Stimulated activated CD8-positive, alpha-beta memory T cell treated with anti-CD3 and anti-CD28 coated beads, Interleukin-12 subunit alpha, Interleukin-12 subunit beta, amount 100 ng/mL, for 24 hours (primary cell): ENCODE results near the gene RNU2-63P.
A peak's percentile ranks its signal among the peaks of the same experiment; 100 is the strongest.
"Not testable (repeated sequence)": the region's sequence is repeated elsewhere in the genome, so short reads cannot be mapped to it uniquely, and the experiment has no call there.

Source experiments
- DNase-seq: peaks from one replicate; pipeline ENCODE4 v3.0.0-alpha.2; 2020; ENCODE audit errors: extremely low read depth

The RNU2-63P gene

DNA sequence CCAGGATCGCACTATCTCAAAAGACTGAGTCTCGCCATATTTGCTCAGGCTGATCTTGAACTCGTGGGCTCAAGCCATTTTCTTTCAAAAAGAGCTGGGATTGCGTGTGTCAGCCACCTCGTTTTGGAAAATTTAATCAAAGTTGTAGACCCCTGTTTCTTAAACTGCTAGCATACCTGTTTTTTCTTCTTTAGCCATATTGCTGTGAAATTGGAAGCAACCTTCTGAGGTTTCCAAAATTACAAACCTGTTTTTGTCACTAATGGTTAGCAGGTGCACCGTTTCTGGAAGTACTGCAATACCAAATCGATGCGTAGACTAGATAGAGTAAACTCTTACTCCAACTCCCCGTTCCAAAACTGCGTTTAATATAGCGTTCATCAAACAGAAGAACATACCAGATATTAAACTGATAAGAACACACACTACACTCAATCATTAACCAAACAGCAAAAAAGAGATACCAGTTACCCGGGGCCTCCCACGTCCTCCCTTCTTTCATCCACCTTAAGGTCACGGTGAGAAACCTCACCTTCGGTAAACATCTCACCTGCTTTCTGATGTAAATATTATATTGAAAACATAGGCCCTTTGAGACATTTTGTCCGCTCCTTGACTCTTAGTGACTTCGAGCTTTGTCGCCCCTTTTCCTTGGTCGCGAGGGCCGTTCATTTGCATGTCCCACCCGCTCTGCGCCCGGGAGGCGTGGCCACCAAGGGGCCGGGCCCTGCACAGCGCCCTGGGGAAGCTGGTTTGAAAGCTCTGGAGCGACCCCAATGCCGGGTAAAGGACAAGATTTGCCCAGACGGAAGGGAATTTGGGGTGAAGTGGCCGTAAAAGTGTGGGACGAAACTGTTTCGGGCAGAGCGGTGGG, at the start of gene RNU2-63P:
Gene RNU2-63P (minus strand): TSS at position 462 of the 874 bp plus-strand sequence.
- peak; percentile 43 for DNase-seq

DNA sequence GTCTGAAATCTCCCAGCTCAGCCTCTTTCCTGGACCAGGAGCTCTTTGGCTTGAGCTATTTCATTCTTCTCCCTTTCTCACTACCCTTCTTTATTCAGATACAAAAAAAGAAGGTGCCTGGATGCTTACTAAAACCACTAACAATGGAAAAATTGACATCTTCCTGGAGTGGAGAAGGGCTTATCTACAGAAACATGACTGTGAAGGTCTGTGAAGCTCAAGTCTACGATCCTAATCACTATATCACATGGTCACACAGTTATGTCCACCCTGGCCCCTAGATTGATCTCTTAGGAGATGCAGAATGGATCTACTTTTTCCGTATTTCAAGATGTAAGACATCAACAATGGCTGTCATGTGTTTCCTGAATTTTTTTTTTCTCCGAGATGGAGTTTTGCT, 44.9 kb upstream of the RNU2-63P start:
- no peak for DNase-seq

DNA sequence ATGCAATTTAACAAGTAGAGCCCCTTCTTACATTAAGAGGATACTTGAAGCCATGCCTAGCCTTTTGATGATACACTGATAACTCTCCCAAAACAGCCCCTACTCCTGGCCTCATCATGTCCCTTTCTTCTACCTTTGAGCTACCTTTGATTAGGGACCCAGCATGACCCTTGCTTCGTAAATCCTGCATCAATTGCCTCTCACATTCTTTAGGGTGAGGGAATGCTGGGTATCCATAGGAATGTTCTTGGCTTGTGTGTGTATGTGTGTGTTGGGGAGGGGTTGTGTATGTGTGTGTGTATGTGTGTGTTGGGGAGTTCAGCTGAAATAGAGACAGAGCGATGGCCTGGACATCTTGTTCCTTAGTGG, 44.5 kb upstream of the RNU2-63P start:
- no peak for DNase-seq

DNA sequence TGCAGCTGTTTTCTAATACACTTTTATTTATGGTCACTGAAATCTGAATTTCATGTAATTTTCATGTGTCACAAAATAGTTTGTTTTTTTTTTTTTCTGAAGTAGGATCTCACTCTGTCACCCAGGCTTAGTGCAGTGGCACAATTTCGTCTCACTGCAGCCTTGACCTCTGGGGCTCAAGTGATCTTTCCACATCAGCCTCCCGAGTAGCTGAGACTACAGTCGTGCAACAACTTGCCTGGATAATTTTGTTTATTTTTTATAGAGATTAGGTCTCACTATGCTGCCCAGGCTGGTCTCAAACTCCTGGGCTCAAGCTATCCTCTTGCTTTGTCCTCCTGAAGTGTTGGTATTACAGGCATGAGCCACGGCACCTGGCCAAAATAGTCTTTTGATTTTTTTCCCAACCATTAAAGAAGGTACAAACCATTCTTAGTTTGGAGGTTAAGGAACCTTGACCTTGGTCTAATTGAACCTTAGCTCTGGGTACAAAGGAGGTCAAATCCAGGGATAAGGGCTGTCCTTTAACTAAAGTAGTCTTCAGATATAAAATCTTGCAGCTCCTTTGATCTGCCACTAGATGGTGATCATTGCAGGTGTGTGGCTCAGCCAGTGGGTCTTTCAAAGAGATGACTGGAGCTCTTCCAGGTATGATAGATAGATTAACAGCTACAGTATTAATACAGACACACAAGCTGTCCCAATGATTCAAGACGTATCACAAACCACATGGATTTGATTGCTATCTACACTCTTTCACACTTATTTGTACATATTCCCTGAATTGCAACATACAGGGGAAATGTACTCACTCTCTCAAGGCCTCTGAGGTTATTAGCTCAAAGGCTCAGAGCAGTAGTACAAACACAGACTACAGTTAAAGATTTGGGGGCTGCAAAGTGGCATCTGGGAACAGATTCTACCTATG, 43.9 kb upstream of the RNU2-63P start:
- DNase-seq: no peak

DNA sequence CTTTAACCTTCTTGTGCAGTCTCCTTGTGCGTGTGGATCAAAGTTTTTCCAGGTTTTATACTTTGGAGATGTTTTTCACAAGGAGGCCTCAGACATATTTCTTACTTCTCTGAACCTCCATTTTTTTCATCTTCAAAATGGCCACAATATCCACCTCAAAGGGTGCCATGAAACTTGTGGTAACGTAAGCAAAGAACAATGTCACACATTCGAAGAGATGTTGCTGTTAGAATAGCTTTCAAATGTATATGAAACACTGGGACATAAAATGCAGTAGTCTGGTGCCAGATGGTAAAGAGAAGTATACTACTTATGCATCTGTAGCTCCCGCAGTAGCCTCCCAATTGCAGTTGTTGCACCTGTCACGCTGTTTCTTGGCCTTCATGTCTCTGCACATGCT, 41.8 kb upstream of the RNU2-63P start:
- no peak for DNase-seq

DNA sequence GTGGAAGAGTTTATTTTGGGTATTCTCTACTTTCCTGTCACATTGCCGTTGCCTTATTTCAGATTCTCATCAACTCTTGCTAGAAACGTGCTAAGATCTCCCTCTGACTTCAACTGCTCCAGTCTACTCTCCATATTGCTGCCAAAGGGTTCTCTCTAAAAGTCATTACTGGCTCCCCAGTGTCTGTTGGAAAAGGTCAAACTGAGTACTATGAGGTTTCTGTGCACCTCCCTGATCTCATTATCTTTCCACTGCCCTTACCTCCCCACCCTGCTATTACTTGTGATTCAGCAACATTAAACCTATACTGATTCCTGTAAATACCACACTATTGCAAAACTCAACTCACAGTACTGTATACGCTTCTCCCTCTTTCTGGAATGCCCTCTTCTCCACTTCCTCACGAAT, 41.1 kb upstream of the RNU2-63P start:
- DNase-seq: no peak

DNA sequence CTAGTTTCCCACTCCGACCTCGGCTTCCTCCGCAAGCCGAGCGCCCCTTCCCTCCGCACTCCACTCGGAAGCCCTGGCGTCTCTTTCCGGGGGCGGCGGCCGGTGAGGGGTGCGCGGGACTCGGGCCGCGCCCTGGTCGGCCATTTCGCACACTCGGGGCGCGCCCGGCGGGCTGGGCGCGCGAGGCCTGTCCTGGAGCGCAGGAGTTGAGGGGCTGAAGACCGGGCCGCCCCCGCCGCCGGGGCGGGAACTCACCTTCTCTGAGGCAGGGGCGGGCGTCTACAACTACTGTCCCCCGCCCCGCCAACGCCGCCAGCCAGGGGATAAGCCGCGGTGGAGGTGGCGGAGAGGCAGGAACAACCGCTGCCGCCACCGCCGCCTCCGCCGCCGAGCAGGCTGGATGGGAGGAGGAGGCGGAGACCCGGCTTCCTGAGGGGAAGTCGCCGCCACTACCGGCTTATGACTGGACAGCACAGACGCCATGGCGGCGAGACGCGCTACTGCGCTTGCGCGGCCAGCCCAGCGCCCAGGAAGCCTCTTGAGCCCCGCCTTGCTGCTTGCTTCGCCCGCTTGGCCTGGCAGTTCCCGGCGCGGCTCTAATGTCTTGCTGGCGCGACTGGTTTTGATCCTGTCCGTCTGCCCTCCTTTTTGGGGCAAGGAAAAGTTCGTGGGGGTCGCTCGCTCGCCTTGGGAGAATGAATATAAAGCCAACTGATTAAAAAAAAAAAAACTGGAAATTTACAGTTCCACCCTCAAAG, 39.2 kb upstream of the RNU2-63P start, which contains the start of gene KRCC1:
Gene KRCC1 (minus strand): TSS at position 413 of the 758 bp plus-strand sequence. CDS start 27,220 bp downstream, outside the sequence.
- peak; percentile 84 for DNase-seq

DNA sequence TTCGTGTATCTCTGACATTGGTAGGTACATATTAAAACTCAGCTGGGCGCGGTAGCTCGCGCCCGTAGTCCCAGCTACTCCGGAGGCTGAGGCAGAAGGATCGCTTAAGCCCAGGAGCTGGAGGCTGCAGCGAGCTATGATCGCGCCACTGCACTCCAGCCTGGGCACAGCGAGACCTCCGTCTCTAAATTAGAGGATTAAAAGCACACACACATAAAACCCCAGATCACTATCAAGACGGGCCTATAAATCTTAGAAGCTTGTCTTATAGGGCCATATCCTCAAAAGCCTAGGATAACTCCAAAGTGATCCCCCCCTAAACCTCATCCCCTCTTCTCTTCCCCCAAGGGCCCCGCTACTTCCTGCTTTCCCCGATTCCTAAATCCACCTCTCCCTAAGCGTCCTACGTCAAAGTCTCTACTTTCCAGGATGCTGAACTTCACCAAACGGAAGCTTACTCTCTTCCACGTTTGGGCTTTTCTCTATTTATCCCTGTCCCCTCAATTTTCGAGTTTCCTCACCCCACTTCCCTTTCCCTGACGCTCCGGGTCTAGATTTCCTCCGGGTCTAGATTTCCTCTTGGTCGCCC, 38.5 kb upstream of the RNU2-63P start:
- no peak for DNase-seq

DNA sequence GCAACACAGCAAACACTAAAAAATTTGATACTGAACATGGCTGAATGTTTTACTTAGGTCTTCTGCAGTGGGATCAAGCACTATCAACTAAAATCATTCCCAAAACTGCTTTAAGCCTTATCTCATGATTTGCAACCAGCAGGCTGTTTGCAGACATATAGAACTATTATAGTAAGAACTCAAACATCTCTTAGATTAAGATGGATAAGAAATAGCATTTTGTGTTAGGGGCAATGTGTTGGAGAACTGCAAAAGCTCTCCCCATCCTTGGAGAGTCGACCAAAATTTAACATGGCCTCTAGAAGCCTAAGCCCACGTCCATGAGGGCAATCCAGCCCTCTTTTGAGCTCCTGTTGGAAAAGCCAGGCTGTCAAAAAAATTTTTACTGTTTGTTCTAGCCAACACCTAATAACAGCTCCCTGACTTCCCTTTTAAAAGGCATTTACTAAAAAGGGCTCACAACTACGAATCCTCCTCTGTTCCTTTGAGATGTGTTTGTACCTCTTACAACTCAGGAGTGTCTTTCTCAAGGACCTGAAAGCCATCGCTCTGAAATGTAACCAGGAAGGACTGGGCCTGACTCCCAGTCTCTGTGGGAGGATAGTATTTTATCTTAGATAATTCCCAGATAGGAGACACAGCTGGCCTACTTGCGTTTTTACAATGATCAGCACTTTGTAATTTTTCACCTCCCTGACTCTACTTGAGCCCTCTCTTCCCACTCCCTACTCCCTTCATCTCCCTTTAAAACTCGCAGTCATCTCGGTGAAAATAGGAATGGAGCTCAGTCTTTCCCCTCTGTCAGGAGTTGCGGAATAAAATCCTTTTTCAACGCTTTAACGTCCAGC, 37.8 kb upstream of the RNU2-63P start:
- DNase-seq: no peak

DNA sequence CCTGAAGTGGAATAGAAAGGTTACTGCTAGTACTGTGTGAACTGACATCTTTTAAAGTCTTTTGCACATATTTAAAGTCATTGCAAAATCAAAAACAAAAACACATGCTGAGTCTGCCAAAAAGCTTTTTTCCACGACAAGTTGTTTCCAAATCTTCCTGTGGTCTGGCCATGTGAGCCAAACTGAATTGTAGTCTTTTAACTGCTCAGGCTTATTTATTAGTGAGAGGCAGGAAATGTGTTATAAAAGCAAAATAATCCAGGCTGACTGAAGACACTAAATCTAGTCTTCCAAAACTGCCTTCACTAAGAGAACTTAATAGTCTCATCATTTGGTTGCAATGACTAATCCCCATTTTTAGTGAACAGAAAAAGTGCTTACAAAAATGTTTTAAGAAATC, 36.9 kb upstream of the RNU2-63P start:
- no peak for DNase-seq

DNA sequence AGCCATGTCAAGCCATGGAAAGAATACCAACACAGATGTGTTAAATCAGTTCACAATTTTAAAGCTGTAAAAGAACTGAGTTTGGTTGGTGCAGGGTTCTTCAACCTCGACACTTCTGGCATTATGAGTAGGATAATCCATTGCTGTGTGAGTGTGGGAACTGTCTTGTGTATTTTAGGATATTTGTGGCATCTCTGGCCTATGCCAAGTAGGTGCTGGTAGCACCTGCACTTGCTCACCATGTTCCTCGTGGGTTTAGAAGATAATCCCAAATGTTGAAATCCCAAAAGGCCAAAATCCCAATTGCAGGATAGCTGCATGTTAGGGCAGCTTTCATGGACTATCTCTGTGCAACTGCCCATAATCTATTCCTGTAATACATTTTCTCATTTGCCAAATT, 35.4 kb upstream of the RNU2-63P start:
- no peak for DNase-seq

DNA sequence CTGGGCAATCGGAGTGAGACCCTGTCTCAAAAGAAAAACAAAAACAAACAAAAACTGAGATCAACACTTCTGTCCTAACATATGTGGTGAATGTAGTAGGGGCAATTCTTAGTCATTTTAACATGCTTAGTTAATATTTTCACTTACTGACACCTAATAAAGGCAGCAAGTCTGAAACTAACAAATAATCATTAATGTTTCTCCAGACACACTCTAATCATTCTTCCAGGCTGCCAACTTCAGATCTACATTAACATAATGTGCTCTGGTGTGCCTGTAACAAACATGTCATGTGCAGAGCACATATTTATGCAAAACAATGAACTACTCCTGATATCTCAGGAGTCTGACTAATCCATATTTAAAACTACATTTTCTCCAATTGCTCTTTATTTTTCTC, 33.3 kb upstream of the RNU2-63P start:
- DNase-seq: no peak

DNA sequence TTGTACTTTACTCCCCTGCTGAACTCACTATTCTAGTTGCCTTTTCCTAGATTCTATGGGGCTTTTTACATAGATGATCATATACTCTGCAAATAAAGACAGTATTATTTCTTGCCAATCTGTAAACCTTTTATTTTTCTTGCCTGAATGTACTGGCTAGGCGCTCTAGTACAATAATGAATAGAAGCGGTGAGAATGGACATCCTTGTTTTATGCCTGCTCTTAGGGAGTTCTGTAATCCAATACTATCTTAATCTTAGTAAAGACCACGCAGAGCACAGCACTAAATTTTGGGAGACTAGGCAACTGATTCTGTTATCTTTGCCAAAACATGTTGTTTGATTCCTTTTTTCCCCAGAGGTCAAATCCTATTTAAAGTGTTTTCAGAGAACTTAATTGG, 32.2 kb upstream of the RNU2-63P start:
- DNase-seq: no peak

DNA sequence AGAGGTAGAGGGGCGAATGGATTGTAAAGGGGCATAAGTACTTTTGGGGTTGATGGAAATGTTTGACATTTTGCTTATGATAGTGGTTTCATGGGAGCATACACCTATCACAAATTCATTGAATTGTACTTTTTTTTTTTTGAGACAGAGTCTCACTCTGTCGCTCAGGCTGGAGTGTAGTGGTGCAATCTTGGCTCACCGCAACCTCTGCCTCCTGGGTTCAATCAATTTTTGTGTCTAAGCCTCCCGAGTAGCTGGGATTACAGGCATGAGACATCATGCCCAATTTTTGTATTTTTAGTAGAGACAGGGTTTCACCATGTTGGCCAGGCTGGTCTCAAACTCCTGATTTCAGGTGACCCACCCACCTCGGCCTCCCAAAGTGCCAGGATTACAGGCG, 29.2 kb upstream of the RNU2-63P start:
- DNase-seq: not testable (repeated sequence)

DNA sequence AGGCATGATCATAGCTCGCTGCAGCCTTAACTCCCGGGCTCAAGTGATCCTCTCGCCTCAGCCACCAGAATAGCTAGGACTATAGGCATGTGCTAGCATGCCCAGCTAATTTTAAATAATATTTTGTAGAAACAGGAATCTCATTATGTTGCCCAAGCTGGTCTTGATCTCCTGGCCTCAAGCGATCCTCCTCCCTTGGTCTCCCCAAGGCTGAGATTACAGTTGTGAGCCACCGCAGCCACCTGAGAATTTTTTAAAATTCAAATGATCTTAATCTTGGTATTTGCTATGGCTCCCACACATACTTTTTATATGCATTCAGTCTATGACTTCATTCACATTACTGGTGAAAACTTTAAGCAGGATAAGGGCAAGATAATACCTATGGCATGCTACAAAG, 26.1 kb upstream of the RNU2-63P start:
- no peak for DNase-seq

DNA sequence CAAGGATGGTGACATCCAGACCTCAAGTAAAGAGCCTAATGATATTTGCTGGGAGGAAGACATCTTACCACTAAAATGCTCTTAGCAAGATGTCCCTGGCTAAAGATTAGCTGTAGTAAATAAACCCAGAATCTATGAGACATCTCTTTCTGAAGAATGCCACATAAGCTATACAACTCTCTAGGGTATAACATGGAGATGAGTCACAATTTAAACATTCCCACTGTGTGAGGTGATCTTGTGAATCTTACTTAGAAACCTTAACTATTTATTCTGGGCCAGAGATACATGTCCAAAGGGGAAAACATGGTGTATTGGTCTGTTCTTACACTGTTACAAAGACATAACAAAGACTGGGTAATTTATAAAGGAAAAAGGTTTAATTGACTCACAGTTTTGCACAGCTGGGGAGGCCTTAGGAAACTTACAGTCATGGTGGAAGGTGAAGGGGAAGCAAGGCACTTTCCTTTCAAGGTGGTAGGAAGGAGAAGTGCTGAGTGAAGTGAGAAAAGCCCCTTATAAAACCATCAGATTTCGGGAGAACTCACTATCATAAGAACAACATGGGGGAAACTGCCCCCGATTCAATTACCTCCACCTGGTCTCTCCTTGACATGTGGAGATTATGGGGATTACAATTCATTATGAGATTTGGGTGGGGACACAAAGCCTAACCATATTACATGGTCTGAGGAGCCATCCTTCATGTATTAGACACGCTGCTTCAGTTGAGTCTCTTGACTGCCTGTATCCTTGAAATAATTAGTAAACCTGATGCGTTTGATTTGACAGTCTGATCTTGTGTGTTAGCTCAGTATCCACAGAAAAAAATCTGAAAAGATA, 22.1 kb upstream of the RNU2-63P start:
- no peak for DNase-seq

DNA sequence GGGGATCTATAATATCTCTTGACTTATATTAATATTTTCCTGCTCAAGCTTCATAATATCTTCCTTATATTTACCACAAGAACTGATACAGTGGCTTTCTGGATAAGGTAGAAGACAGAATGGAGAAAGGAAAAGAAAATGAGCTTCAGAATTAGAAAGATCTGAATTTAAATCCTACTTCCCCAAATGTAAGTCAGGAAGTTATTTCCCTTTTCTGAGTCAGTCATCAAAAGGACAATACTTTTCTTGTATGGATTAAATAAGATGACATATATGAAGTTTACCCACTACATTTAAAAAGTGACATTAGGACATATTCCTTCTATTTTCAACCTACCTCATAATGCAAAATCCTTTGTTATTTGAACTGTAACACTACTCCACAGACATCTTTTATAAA, 20.3 kb upstream of the RNU2-63P start:
- no peak for DNase-seq

DNA sequence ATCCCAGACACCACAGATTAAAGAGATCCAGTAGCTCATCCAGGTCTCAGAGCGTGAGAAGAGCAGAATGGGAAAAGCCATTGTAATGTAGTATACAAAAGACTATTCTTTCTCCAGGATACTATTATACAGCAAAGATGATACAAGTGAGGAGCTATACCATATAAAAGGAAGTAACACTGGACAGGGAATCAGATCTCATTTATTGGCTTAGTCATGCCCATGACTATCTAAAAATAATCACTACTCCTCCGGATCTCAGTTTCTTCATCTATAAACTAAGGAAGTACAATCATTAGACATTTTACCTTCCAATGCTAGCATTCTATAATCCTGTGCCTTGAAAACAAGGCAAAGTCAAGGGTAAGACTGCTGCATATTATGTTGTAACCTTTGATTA, 19.8 kb upstream of the RNU2-63P start:
- no peak for DNase-seq

DNA sequence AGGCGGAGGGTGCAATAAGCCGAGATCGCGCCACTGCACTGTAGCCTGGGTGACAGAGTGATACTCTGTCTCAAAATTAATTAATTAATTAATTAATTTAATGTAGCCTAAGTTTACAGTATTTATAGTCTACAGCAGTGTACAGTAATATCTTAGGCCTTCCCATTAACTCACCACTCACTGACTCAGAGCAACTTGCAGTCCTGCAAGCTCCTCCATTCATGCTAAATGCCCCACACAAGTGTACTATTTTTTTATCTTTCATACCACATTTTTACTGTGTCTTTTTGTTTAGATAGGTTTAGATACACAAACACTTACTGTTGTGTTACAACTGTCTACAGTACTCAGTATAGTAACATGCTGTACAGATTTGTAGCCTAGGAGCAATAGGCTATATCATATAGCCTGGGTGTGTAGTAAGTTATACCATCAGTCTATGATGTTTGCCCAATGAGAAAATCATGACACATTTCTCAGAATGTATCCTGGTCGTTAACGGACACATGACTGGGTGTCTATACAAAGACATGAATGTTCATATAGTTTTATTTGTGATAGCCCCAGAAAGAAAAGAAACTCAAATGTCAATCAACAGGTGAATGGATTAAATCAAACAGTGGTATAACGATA, 15.8 kb upstream of the RNU2-63P start:
- no peak for DNase-seq
